ENCODE data around the gene TRPM2.

Gene TRPM2

DNA sequence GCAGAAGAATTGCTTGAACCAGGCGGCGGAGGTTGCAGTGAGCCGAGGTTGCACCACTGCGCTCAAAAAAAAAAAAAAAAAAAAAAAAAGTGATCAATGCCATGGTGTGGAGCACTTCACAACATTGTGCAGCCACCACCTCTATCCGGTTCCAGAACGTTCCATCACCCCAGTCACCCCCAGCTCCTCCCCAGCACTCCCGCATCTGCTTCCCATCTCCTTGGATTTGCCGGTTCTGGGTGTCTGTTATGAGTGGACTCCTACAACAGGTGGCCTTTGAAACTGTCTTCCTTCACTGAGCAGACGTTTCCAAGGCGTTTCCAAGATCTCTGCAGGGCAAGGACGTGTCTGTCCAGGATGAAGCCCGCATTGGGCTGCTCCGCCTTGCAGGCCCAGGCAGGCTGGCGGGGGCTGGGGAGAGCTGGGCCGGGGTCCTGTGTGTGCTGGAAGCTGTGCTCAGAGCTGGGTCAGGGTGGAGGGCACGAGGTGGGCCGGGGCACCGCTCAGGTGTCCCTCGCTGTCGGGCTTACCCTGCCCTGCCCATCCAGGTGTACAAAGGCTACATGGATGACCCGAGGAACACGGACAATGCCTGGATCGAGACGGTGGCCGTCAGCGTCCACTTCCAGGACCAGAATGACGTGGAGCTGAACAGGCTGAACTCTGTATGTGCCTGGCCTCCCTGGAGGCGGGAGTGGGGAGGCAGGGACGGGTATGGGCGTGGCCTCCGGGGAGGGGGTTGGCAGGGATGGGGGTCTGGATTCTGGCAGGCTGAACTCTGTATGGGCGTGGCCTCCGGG is 87.0 kb downstream of the TRPM2 start:
- FAIRE-seq, result no peak
- DNase-seq (ENCODE audit: insufficient read length, low spot score), result no peak
- no peak for TF ChIP-seq POLR2AphosphoS5 (IDR thresholded peaks at IDR 0.05; ENCODE audit: low read depth, low read length)
- no peak for TF ChIP-seq POU2F2 (IDR thresholded peaks at IDR 0.05; ENCODE audit: low read depth, low read length)
- TF ChIP-seq PAX5 (IDR thresholded peaks at IDR 0.05; ENCODE audit: insufficient read depth, low read length, severe bottlenecking), result no peak
- no peak for TF ChIP-seq SPI1 (IDR thresholded peaks at IDR 0.05; ENCODE audit: low read depth, low read length)
- no peak for TF ChIP-seq TAF1 (IDR thresholded peaks at IDR 0.05; ENCODE audit: low read depth, low read length)
- no peak for TF ChIP-seq POLR2A (IDR thresholded peaks at IDR 0.05; ENCODE audit: low read depth, low read length)

DNA sequence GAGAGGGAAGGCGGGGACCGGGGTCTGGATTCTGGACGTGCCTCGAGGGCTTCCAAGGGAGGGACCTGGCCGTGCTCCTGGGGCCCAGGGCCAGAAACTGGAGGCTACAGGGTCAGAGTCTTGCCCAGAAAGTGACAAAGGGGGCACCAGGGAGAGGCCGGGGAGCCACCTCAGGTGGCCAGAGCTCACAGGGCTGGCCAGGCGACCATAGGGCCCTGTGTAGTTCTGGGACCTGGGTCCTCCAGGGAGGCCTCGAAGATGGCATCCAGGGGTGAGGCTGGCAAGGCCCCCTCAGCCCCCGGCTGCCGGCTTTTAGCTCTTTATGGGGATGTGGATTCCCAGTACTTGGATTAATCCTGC is 87.6 kb downstream of the TRPM2 start:
- DNase-seq (ENCODE audit: insufficient read length, low spot score), result no peak
- FAIRE-seq, result no peak
- TF ChIP-seq SPI1 (IDR thresholded peaks at IDR 0.05; ENCODE audit: low read depth, low read length) (no peak), POU2F2 (IDR thresholded peaks at IDR 0.05; ENCODE audit: low read depth, low read length) (no peak)

- DNase-seq (ENCODE audit: insufficient read length, low spot score), result no peak
- FAIRE-seq, result no peak
- TF ChIP-seq TAF1 (IDR thresholded peaks at IDR 0.05; ENCODE audit: low read depth, low read length) (no peak), POU2F2 (IDR thresholded peaks at IDR 0.05; ENCODE audit: low read depth, low read length) (no peak), POLR2A (IDR thresholded peaks at IDR 0.05; ENCODE audit: low read depth, low read length) (no peak), PAX5 (IDR thresholded peaks at IDR 0.05; ENCODE audit: insufficient read depth, low read length, severe bottlenecking) (no peak), SPI1 (IDR thresholded peaks at IDR 0.05; ENCODE audit: low read depth, low read length) (no peak), POLR2AphosphoS5 (IDR thresholded peaks at IDR 0.05; ENCODE audit: low read depth, low read length) (no peak)
Observed at GRCh38 chr21:44441581-44442265, 88.3 kb downstream of the TRPM2 start.

GRCh38 chr21:44442266-44443125 is 89.1 kb downstream of the TRPM2 start:
- no peak for DNase-seq (ENCODE audit: insufficient read length, low spot score)
- TF ChIP-seq TAF1 (IDR thresholded peaks at IDR 0.05; ENCODE audit: low read depth, low read length) (no peak), POU2F2 (IDR thresholded peaks at IDR 0.05; ENCODE audit: low read depth, low read length) (no peak), PAX5 (IDR thresholded peaks at IDR 0.05; ENCODE audit: insufficient read depth, low read length, severe bottlenecking) (no peak), POLR2AphosphoS5 (IDR thresholded peaks at IDR 0.05; ENCODE audit: low read depth, low read length) (no peak), SPI1 (IDR thresholded peaks at IDR 0.05; ENCODE audit: low read depth, low read length) (no peak), POLR2A (IDR thresholded peaks at IDR 0.05; ENCODE audit: low read depth, low read length) (no peak)
- no peak for FAIRE-seq

DNA sequence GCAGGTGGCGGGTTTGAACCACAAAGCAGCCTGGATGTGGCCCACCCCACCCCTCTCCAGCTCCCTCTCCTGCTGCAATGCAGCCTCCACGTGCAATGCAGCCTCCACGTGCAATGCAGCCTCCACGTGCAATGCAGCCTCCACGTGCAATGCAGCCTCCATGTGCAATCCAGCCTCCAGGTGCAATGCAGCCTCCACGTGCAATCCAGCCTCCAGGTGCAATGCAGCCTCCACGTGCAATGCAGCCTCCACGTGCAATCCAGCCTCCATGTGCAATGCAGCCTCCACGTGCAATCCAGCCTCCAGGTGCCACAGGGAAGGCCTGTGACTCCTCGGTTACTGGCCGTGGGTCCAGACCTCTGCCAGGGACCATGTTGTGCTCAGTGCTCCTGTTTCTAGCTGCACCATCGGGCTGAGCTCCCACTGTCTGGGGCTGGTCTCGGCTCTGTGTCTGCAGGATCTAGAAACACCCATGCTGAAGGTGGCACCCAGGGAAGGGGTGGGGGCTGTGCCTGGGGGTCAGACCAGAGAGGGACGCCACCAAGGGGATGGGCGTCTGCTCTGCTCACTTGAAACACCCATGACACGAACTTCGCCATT is 90.0 kb downstream of the TRPM2 start:
- no peak for TF ChIP-seq TAF1 (IDR thresholded peaks at IDR 0.05; ENCODE audit: low read depth, low read length)
- TF ChIP-seq POLR2AphosphoS5 (IDR thresholded peaks at IDR 0.05; ENCODE audit: low read depth, low read length), result no peak
- no peak for TF ChIP-seq SPI1 (IDR thresholded peaks at IDR 0.05; ENCODE audit: low read depth, low read length)
- no peak for TF ChIP-seq POLR2A (IDR thresholded peaks at IDR 0.05; ENCODE audit: low read depth, low read length)
- TF ChIP-seq PAX5 (IDR thresholded peaks at IDR 0.05; ENCODE audit: insufficient read depth, low read length, severe bottlenecking), result no peak
- no peak for TF ChIP-seq POU2F2 (IDR thresholded peaks at IDR 0.05; ENCODE audit: low read depth, low read length)
- DNase-seq (ENCODE audit: insufficient read length, low spot score), result no peak
- FAIRE-seq, result peak; percentile 79

DNA sequence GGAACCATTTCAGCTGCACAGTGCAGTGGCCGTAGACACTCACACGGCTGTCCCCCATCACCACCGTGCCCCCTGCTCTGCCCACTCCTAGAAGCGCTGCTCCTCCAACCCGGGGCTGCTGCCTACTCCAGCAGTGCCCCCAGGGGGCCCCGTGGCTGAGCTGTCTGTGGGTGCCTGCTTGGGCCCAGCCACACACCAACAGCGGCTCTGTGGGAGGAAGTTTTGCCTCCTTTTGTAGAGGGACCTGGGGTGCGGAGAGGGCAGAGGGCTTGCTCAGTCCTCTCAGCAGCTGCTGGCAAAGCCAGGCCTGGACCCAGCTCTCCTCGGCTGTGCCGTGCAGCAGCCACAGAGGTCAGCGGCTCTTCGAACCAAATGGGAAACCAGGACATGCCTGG is 90.5 kb downstream of the TRPM2 start:
- TF ChIP-seq PAX5 (IDR thresholded peaks at IDR 0.05; ENCODE audit: insufficient read depth, low read length, severe bottlenecking), result no peak

DNA sequence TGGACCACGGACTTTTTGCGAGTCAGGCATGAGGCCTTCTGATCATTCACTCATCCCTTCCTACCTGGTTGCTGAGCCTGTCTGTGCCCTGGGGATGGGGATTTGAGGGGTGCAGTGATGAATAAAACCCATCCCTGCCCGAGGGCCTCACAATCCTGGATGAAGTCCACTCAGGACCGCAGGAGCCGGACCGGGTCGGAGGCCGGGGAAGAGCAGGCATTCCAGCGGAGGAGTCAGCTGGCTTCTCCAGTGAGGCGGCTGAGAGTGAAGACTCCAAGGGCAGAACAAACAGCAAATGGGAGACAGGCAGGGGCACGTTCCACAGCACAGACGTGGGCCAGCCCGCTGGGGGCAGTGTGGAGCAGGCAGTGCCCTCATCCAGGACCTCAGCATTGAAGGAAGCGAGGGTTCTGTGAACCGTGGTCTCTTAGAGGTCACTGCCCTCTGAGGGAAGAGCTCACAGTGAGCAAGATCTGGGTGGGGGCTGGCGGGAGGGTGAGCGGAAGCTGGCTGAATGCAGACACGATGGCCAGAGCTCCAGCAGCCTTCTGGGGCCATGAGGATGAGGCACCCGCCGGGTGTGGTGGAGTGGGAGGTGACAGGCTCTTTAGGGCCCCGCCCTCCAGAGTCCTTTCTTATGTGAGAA is 91.0 kb downstream of the TRPM2 start:
- FAIRE-seq (no peak), DNase-seq (ENCODE audit: insufficient read length, low spot score) (no peak)
- TF ChIP-seq POU2F2 (IDR thresholded peaks at IDR 0.05; ENCODE audit: low read depth, low read length) (no peak), SPI1 (IDR thresholded peaks at IDR 0.05; ENCODE audit: low read depth, low read length) (no peak), TAF1 (IDR thresholded peaks at IDR 0.05; ENCODE audit: low read depth, low read length) (no peak), POLR2A (IDR thresholded peaks at IDR 0.05; ENCODE audit: low read depth, low read length) (no peak), POLR2AphosphoS5 (IDR thresholded peaks at IDR 0.05; ENCODE audit: low read depth, low read length) (no peak), PAX5 (IDR thresholded peaks at IDR 0.05; ENCODE audit: insufficient read depth, low read length, severe bottlenecking) (no peak)

More for the DNA sequence above, 90.5 kb downstream of the TRPM2 start:
- FAIRE-seq (no peak), DNase-seq (ENCODE audit: insufficient read length, low spot score) (no peak)

DNA sequence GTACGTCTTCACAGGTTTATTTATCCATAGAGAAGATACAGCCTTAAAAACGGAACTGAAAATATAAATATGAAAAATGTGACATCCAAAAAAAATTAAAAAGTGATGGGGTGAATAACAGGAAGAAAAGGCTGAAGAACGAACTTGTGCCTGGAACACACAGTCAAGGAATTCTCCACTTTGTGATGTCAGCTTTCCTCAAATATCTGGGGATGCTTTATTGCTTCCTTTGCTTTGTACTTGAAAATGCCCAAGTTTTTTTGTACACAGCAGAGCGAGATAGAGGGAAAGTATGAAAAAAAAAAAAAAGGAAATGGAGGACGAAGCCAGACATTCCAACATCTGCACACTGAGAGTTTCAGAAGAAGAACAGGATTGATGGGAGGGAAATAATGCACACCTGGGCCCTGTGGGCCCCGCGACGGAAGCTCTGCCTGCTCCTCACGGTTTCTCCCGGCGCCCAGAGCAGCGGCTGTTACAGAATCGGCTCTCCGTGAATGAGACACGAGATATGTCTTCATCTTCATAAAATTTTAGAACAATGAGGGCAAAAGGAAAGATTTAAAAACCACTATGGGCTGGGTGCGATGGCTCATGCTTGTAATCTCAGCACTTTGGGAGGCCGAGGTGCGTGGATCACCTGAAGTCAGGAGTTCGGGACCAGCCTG is 91.9 kb downstream of the TRPM2 start:
- TF ChIP-seq POU2F2 (IDR thresholded peaks at IDR 0.05; ENCODE audit: low read depth, low read length) (no peak), TAF1 (IDR thresholded peaks at IDR 0.05; ENCODE audit: low read depth, low read length) (no peak), SPI1 (IDR thresholded peaks at IDR 0.05; ENCODE audit: low read depth, low read length) (peak; percentile 34; the same call in 1 of the 2 replicates)
- no peak for FAIRE-seq

More for the DNA sequence above, 91.9 kb downstream of the TRPM2 start:
- no peak for DNase-seq (ENCODE audit: insufficient read length, low spot score)
